ENCODE data around the gene EVPLL. TPM values are rescaled to one million over a fixed set of nuclear protein-coding genes. Genes with fewer than 3 reads are reported as not detected.
A peak's percentile ranks its signal among the peaks of the same experiment; 100 is the strongest.

EVPLL gene
- total and polyA plus RNA-seq, 9 of the 15 experiments (the other 6 are each of a cell fraction or from before 2014, with no cell fraction given): not detected

DNA sequence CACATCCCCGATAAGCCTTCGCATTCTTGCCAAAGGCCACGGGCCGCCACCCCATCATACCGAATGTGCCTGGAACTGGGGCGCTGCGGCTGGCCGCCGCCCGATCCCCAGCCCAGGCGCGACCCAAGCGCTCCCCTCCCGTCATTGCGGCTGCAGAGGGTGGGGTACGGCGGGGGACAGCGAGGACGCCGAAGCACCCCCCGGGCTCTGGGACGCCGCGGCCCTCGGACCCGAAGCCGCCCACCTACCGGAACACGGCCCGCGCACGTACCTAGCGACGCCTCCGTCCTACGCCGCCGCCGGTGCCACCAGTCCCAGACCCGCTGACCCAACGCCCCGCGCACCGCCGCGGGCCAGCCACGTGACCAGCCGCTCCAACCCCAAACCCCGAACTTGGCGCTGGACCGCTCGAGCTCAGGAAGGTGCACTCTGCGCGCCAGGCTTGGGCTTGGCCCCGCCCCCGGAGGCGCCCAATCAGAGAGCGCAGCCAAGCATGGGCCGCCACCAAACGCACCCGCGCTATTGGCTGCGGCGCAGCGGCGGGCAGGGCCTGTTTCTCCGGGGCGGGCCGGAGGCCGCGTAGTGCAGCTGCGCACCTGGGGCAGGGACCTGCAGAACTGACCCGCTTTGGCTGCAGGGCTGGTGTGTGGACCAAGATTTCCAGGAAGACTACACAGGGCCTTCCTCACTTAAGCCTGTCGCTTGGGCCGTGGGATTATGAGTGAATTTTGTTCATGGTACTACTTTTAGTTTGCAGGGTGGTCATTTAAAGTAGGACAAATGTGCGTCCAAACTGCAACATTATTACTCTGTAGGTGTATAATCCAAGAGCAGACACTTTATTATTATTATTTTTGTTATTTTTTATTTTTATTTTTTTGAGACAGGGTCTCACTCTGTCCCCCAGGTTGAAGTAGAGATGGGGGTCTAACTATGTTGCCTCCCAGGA lies 14.2 kb upstream of the EVPLL start, which contains the start of gene SHMT1 (continued):
- no peak for TF ChIP-seq IRF2 (CRISPR knock-in tag; IDR thresholded peaks at IDR 0.05)
- TF ChIP-seq HDAC2 (IDR thresholded peaks at IDR 0.05): no peak
- no peak for TF ChIP-seq ZNF184 (CRISPR knock-in tag; IDR thresholded peaks at IDR 0.05)
- no peak for TF ChIP-seq ZNF561 (CRISPR knock-in tag; conservative IDR thresholded peaks at IDR 0.05)
- TF ChIP-seq MXI1 (IDR thresholded peaks at IDR 0.05; ENCODE audit: low read depth, low read length): no peak
- no peak for TF ChIP-seq RUNX1 (IDR thresholded peaks at IDR 0.05; ENCODE audit: low read depth)
- TF ChIP-seq, protein P1, sequence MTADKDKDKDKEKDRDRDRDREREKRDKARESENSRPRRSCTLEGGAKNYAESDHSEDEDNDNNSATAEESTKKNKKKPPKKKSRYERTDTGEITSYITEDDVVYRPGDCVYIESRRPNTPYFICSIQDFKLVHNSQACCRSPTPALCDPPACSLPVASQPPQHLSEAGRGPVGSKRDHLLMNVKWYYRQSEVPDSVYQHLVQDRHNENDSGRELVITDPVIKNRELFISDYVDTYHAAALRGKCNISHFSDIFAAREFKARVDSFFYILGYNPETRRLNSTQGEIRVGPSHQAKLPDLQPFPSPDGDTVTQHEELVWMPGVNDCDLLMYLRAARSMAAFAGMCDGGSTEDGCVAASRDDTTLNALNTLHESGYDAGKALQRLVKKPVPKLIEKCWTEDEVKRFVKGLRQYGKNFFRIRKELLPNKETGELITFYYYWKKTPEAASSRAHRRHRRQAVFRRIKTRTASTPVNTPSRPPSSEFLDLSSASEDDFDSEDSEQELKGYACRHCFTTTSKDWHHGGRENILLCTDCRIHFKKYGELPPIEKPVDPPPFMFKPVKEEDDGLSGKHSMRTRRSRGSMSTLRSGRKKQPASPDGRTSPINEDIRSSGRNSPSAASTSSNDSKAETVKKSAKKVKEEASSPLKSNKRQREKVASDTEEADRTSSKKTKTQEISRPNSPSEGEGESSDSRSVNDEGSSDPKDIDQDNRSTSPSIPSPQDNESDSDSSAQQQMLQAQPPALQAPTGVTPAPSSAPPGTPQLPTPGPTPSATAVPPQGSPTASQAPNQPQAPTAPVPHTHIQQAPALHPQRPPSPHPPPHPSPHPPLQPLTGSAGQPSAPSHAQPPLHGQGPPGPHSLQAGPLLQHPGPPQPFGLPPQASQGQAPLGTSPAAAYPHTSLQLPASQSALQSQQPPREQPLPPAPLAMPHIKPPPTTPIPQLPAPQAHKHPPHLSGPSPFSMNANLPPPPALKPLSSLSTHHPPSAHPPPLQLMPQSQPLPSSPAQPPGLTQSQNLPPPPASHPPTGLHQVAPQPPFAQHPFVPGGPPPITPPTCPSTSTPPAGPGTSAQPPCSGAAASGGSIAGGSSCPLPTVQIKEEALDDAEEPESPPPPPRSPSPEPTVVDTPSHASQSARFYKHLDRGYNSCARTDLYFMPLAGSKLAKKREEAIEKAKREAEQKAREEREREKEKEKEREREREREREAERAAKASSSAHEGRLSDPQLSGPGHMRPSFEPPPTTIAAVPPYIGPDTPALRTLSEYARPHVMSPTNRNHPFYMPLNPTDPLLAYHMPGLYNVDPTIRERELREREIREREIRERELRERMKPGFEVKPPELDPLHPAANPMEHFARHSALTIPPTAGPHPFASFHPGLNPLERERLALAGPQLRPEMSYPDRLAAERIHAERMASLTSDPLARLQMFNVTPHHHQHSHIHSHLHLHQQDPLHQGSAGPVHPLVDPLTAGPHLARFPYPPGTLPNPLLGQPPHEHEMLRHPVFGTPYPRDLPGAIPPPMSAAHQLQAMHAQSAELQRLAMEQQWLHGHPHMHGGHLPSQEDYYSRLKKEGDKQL (CRISPR knock-in tag; IDR thresholded peaks at IDR 0.05; ENCODE audit: borderline replicate concordance): no peak
- TF ChIP-seq KHSRP (IDR thresholded peaks at IDR 0.05): no peak
- TF ChIP-seq MIER1 (IDR thresholded peaks at IDR 0.05; ENCODE audit: low read depth): no peak
- no peak for TF ChIP-seq ZC3H4 (CRISPR knock-in tag; IDR thresholded peaks at IDR 0.05; ENCODE audit: borderline replicate concordance)
- TF ChIP-seq TBL1XR1 (IDR thresholded peaks at IDR 0.05; ENCODE audit: low read length in 2 of 2): no peak
- no peak for TF ChIP-seq ZFPM2 (CRISPR knock-in tag; IDR thresholded peaks at IDR 0.05)
- no peak for TF ChIP-seq HNRNPH1 (optimal IDR thresholded peaks at IDR 0.05; ENCODE audit: low read depth, low read length)
- peak; percentile 69 to 84 for TF ChIP-seq E2F6 (IDR thresholded peaks at IDR 0.05; ENCODE audit: borderline replicate concordance in 1 of 2, extremely low read depth in 1 of 2, insufficient read depth in 1 of 2, insufficient read length in 1 of 2, low read depth in 1 of 2, low read length in 1 of 2, poor library complexity in 1 of 2, severe bottlenecking in 1 of 2)
- TF ChIP-seq, protein P2, sequence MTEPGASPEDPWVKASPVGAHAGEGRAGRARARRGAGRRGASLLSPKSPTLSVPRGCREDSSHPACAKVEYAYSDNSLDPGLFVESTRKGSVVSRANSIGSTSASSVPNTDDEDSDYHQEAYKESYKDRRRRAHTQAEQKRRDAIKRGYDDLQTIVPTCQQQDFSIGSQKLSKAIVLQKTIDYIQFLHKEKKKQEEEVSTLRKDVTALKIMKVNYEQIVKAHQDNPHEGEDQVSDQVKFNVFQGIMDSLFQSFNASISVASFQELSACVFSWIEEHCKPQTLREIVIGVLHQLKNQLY (CRISPR knock-in tag; conservative IDR thresholded peaks at IDR 0.05): no peak
- TF ChIP-seq TFAP4 (CRISPR knock-in tag; IDR thresholded peaks at IDR 0.05; ENCODE audit: borderline replicate concordance): peak; percentile 76; the same call in 1 of the 2 replicates
- TF ChIP-seq MCM7 (IDR thresholded peaks at IDR 0.05): no peak

Data from K562 (cell line).